Mesenchymal stem cell (in vitro differentiated cells and primary cell): ENCODE measurements around the gene COL25A1.
"Not testable (repeated sequence)": the region's sequence is repeated elsewhere in the genome, so short reads cannot be mapped to it uniquely, and the experiment has no call there.

Experiments
- DNase-seq: peaks from one replicate; pipeline ENCODE4 v3.0.0-alpha.2; 2013
- H2AFZ ChIP-seq: one replicate; pipeline ENCODE4 v1.6.1; 2013; ENCODE audit warnings: low read depth, mild to moderate bottlenecking, control low read depth, inconsistent platforms, low read length, moderate library complexity
- H2AK5ac ChIP-seq: 2 replicates; pipeline ENCODE4 v1.6.1; 2013; ENCODE audit warnings: low read length, moderate library complexity, mild to moderate bottlenecking, inconsistent platforms; ENCODE audit not compliant: severe bottlenecking
- H2BK120ac ChIP-seq: one replicate; pipeline ENCODE4 v1.6.1; 2013; ENCODE audit warnings: low read depth, mild to moderate bottlenecking, inconsistent platforms, low read length, moderate library complexity
- H2BK12ac ChIP-seq, 2 experiments: one replicate each; pipeline ENCODE4 v1.6.1; 2013; ENCODE audit warnings: inconsistent platforms in 2 of 2, low read length in 2 of 2, mild to moderate bottlenecking in 2 of 2, moderate library complexity in 2 of 2, control low read depth in 1 of 2
- H2BK15ac ChIP-seq: one replicate; pipeline ENCODE4 v1.6.1; 2013; ENCODE audit warnings: mild to moderate bottlenecking, low read depth, inconsistent platforms; ENCODE audit not compliant: poor library complexity, severe bottlenecking
- H2BK5ac ChIP-seq: 2 replicates; pipeline ENCODE4 v1.6.1; 2013; ENCODE audit warnings: low read depth, mild to moderate bottlenecking, low read length, control low read depth, inconsistent platforms; ENCODE audit not compliant: poor library complexity, severe bottlenecking
- H3K14ac ChIP-seq, 2 experiments: one replicate each; pipeline ENCODE4 v1.6.1; 2013; ENCODE audit warnings: inconsistent platforms in 2 of 2, low read length in 2 of 2, control low read depth in 1 of 2, mild to moderate bottlenecking in 1 of 2, moderate library complexity in 1 of 2
- H3K18ac ChIP-seq, 2 experiments: one replicate each; pipeline ENCODE4 v1.6.1; 2013; ENCODE audit warnings: inconsistent platforms in 2 of 2, low read length in 2 of 2, control low read depth in 1 of 2, low read depth in 1 of 2, mild to moderate bottlenecking in 1 of 2
- H3K23ac ChIP-seq, 2 experiments: one replicate each; pipeline ENCODE4 v1.6.1; 2013; ENCODE audit warnings: inconsistent platforms in 2 of 2, low read length in 2 of 2, mild to moderate bottlenecking in 2 of 2, moderate library complexity in 2 of 2, control low read depth in 1 of 2
- H3K27ac ChIP-seq: 2 replicates; pipeline ENCODE4 v1.5.1; 2013; ENCODE audit warnings: mild to moderate bottlenecking, moderate library complexity, low read length, control low read depth, inconsistent platforms; ENCODE audit not compliant: poor library complexity, severe bottlenecking
- H3K27me3 ChIP-seq, 2 experiments: 2 replicates each; pipeline versions ENCODE4 v1.6.1 to v1.7.0; 2013; ENCODE audit warnings: low read length in 2 of 2, mild to moderate bottlenecking in 2 of 2, moderate library complexity in 2 of 2, control low read depth in 1 of 2, inconsistent platforms in 1 of 2; ENCODE audit not compliant: control insufficient read depth in 1 of 2, insufficient read depth in 1 of 2
- H3K36me3 ChIP-seq, 2 experiments: 2 replicates each; pipeline versions ENCODE4 v1.6.1 to v1.7.0; 2013; ENCODE audit warnings: low read length in 2 of 2, control low read depth in 1 of 2, inconsistent platforms in 1 of 2, low read depth in 1 of 2, mild to moderate bottlenecking in 1 of 2; ENCODE audit not compliant: insufficient read depth in 2 of 2, control insufficient read depth in 1 of 2
- H3K4ac ChIP-seq, 2 experiments: one replicate each; pipeline ENCODE4 v1.6.1; 2013; ENCODE audit warnings: inconsistent platforms in 2 of 2, low read length in 2 of 2, mild to moderate bottlenecking in 2 of 2, moderate library complexity in 2 of 2, control low read depth in 1 of 2, low read depth in 1 of 2
- H3K4me1 ChIP-seq: 2 replicates; pipeline ENCODE4 v1.6.1; 2013; ENCODE audit warnings: low read depth, low read length, control low read depth; ENCODE audit not compliant: control insufficient read depth, insufficient read depth
- H3K4me2 ChIP-seq: 2 replicates; pipeline ENCODE4 v1.6.1; 2013; ENCODE audit warnings: low read length, mild to moderate bottlenecking, inconsistent platforms; ENCODE audit not compliant: poor library complexity, severe bottlenecking
- H3K4me3 ChIP-seq, 2 experiments: 2 replicates each; pipeline versions ENCODE4 v1.5.1 to v1.7.0; 2013; ENCODE audit warnings: low read length in 2 of 2, mild to moderate bottlenecking in 2 of 2, control low read depth in 1 of 2, low read depth in 1 of 2; ENCODE audit not compliant: insufficient read depth in 1 of 2
- H3K79me1 ChIP-seq: replicated peaks from 2 replicates; pipeline ENCODE4 v1.6.1; 2013; ENCODE audit warnings: mild to moderate bottlenecking, control low read depth, low read length, inconsistent platforms; ENCODE audit not compliant: poor library complexity, severe bottlenecking
- H3K9ac ChIP-seq: 2 replicates; pipeline ENCODE4 v1.7.0; 2013; ENCODE audit warnings: mild to moderate bottlenecking, low read length, moderate library complexity
- H3K9me3 ChIP-seq: 2 replicates; pipeline ENCODE4 v1.7.0; 2013; ENCODE audit warnings: mild to moderate bottlenecking, low read length; ENCODE audit not compliant: control insufficient read depth
- H4K8ac ChIP-seq: one replicate; pipeline ENCODE4 v1.6.1; 2013; ENCODE audit warnings: inconsistent platforms, mild to moderate bottlenecking, low read length, moderate library complexity
- H4K91ac ChIP-seq: one replicate; pipeline ENCODE4 v1.6.1; 2013; ENCODE audit warnings: mild to moderate bottlenecking, low read length, inconsistent platforms
- WGBS: methylation state at CpG from one replicate; pipeline ENCODE4 v1.1.7; 2013; ENCODE audit warnings: mixed read lengths; 5-methylcytosine and 5-hydroxymethylcytosine counted together

COL25A1 gene

GRCh38 chr4:109072595-109072994, 229.9 kb downstream of the COL25A1 start:
- Histone ChIP-seq H3K4ac (no peak overlapping the region), H3K9ac (no peak overlapping the region), H3K36me3 (no peaks in the 10 kb centered on the region), H4K8ac (no peak overlapping the region), H2BK12ac (no peak overlapping the region), H2AFZ (no peak overlapping the region), H2BK5ac (no peak overlapping the region), H3K4me1 (peaks cover 1% of the 10 kb centered on the region), H3K9me3 (no peaks in the 10 kb centered on the region), H4K91ac (no peak overlapping the region), H3K4me3 (no peak overlapping the region), H3K4me2 (no peak overlapping the region), H3K18ac (peak overlapping the region in 1 of 2 experiments; percentile 73), H3K79me1 (no peaks in the 10 kb centered on the region), H3K14ac (no peak overlapping the region), H3K27ac (no peak overlapping the region), H2BK120ac (no peak overlapping the region), H2BK15ac (peak overlapping the region; percentile 60), H3K27me3 (no peaks in the 10 kb centered on the region), H3K23ac (no peak overlapping the region), H2AK5ac (no peak overlapping the region)
- peak; percentile 86 for DNase-seq
- 78% methylated on average over 2 of the region's 2 CpGs for WGBS

DNA sequence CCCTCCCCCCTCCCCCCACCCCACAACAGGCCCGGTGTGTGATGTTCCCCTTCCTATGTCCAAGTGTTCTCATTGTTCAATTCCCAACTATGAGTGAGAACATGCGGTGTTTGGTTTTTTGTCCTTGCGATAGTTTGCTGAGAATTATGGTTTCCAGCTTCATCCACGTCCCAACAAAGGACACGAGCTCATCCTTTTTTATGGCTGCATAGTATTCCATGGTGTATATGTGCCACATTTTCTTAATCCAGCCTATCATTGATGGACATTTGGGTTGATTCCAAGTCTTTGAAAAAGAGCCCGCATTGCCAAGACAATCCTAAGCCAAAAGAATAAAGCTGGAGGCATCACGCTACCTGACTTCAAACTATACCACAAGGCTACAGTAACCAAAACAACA, 231.8 kb downstream of the COL25A1 start:
- H2AK5ac ChIP-seq, H3K14ac ChIP-seq, H3K4me2 ChIP-seq, H4K8ac ChIP-seq, H3K4ac ChIP-seq, H3K9me3 ChIP-seq, H3K18ac ChIP-seq, H3K79me1 ChIP-seq, H3K23ac ChIP-seq, DNase-seq, H2BK15ac ChIP-seq, H2BK12ac ChIP-seq, H3K4me3 ChIP-seq, H3K27ac ChIP-seq, H3K36me3 ChIP-seq, H2BK5ac ChIP-seq, H3K4me1 ChIP-seq, H4K91ac ChIP-seq, H3K27me3 ChIP-seq, H2BK120ac ChIP-seq, H3K9ac ChIP-seq, H2AFZ ChIP-seq: not testable (repeated sequence)
- 100% methylated on average over 6 of the region's 7 CpGs for WGBS

DNA sequence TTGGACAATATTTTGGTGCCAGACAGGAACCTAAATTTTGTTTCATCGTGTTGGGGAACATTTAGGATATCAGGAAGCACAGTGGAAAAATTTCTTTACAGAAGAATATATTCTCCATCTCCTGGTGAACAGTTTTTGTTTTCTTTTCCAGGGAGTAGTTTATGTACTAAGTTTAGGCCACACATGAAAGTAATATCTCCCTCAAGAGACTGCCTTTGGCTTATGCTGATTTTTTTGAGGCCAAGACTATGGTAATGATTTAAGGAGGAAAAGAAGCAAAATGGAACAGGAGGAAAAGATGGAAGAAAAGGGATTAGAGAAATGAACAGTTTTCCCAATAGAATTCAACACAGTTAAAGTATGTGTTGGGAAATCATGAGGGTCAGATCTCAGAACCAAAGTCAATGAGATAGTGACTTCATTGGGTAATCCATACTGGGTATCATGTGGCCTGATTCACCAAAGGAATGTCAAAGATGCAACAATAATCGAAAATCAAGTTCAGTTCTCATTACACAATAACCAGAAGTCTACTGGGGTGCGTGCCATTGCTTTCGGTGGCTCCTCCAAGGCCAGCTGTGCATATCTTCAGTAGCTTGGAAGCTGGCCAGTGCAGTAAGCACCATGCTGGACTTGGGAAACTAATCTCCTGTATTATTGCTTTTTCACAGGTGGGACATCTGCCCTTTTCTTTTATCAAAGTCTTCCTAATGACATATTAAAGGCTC, 234.8 kb downstream of the COL25A1 start:
- no peaks in the 10 kb centered on the region for H3K9me3 ChIP-seq
- H3K27ac ChIP-seq: no peak overlapping the region
- H2AK5ac ChIP-seq: no peak overlapping the region
- no peak overlapping the region for H3K4ac ChIP-seq
- no peaks in the 10 kb centered on the region for H3K27me3 ChIP-seq
- H3K23ac ChIP-seq: no peak overlapping the region
- H3K14ac ChIP-seq: no peak overlapping the region
- no peak overlapping the region for H2BK12ac ChIP-seq
- H2BK5ac ChIP-seq: no peak overlapping the region
- no peaks in the 10 kb centered on the region for H3K79me1 ChIP-seq
- peak; percentile 33 for DNase-seq
- H2BK15ac ChIP-seq: no peak overlapping the region
- 92% methylated on average over 4 of the region's 4 CpGs for WGBS
- no peak overlapping the region for H3K18ac ChIP-seq
- H3K9ac ChIP-seq: peak overlapping the region; percentile 2
- no peak overlapping the region for H2AFZ ChIP-seq
- no peak overlapping the region for H2BK120ac ChIP-seq
- no peaks in the 10 kb centered on the region for H3K36me3 ChIP-seq
- H3K4me1 ChIP-seq: no peaks in the 10 kb centered on the region
- H3K4me3 ChIP-seq: no peak overlapping the region
- no peak overlapping the region for H4K91ac ChIP-seq
- H4K8ac ChIP-seq: no peak overlapping the region
- H3K4me2 ChIP-seq: no peak overlapping the region

- no peaks in the 10 kb centered on the region for H3K79me1 ChIP-seq
- no peak overlapping the region for H4K91ac ChIP-seq
- no peak overlapping the region for H2AK5ac ChIP-seq
- peak overlapping the region in 1 of 2 experiments; percentile 5 for H3K18ac ChIP-seq
- H3K4ac ChIP-seq: no peak overlapping the region
- no peak overlapping the region for H3K9ac ChIP-seq
- no peak overlapping the region for H2BK5ac ChIP-seq
- H3K27ac ChIP-seq: no peak overlapping the region
- H3K4me2 ChIP-seq: no peak overlapping the region
- no peak overlapping the region for H2BK15ac ChIP-seq
- no peaks in the 10 kb centered on the region for H3K36me3 ChIP-seq
- no peaks in the 10 kb centered on the region for H3K9me3 ChIP-seq
- no peak overlapping the region for H2AFZ ChIP-seq
- H3K14ac ChIP-seq: no peak overlapping the region
- no peak overlapping the region for H4K8ac ChIP-seq
- H2BK120ac ChIP-seq: no peak overlapping the region
- H3K4me3 ChIP-seq: no peak overlapping the region
- no peak overlapping the region for H3K23ac ChIP-seq
- no peaks in the 10 kb centered on the region for H3K27me3 ChIP-seq
- no peak for DNase-seq
- WGBS: 59% methylated on average over 4 of the region's 4 CpGs
- H2BK12ac ChIP-seq: peak overlapping the region in 1 of 2 experiments; percentile 66
- H3K4me1 ChIP-seq: no peaks in the 10 kb centered on the region
Measured at GRCh38 chr4:109065006-109065405, 237.5 kb downstream of the COL25A1 start.
